GM12878 (cell line): ENCODE data around the gene SPATA20. TPM values are rescaled to one million over a fixed set of nuclear protein-coding genes. Genes with fewer than 3 reads are reported as not detected.

ENCODE experiments used
- ATAC-seq: fragments of 200-7000 bp; cut with Tn5 transposase; 3 replicates; pipeline ENCODE4 v1.9.1; 2020; ENCODE audit warnings: mild to moderate bottlenecking, moderate library complexity
- BruUV-seq: library from RNA; stranded (reverse); fragments of 400-500 nt; replicated peaks from 2 replicates; lab custom pipeline; 2021; lab: Mats Ljungman, UMichigan
- CTCF ChIA-PET: fragments of 300-600 bp; sonication (Branson Sonifier 250); formaldehyde crosslinking; extraction: SDS; loops from one replicate; lab custom pipeline; 2021; ENCODE audit warnings: inconsistent platforms; lab: Yijun Ruan, JAX
- POLR2A ChIA-PET: fragments of 350-600 bp; formaldehyde crosslinking; extraction: SDS; loops from one replicate; lab custom pipeline; 2021; ENCODE audit warnings: inconsistent platforms; lab: Charles Lee
- RAD21 ChIA-PET: fragments of 300-600 bp; sonication (Branson Sonifier 250); formaldehyde crosslinking; loops from one replicate; lab custom pipeline; 2023; ENCODE audit warnings: antibody characterized with exemption; ENCODE audit not compliant: unreplicated experiment; lab: Charles Lee
- SMC1A ChIA-PET: fragments of 300-600 bp; sonication (Branson Sonifier 250); formaldehyde crosslinking; loops from one replicate; lab custom pipeline; 2023; ENCODE audit not compliant: unreplicated experiment, uncharacterized antibody; lab: Charles Lee
- DNase-seq: peaks from one replicate; pipeline ENCODE4 v3.0.0-alpha.2; 2011; ENCODE audit warnings: low read depth, low spot score
- FAIRE-seq: peaks from 3 replicates; lab custom pipeline; 2011; peaks lifted over from hg19 to GRCh38; lab: Jason Lieb, UNC
- H2AFZ ChIP-seq: 2 replicates; pipeline ENCODE4 v1.6.0; 2011; ENCODE audit warnings: low read depth, low read length, control low read depth; ENCODE audit not compliant: control insufficient read depth
- H3K27ac ChIP-seq: 2 replicates; pipeline ENCODE4 v1.5.1; 2011; ENCODE audit warnings: control low read depth; ENCODE audit not compliant: control insufficient read depth, insufficient read depth
- H3K27me3 ChIP-seq, 2 experiments: replicated peaks in 1 of 2; 2 replicates each; pipeline versions ENCODE4 v1.6.0 to v1.6.1; 2011; ENCODE audit warnings: low read length in 1 of 2; ENCODE audit not compliant: control insufficient read depth in 2 of 2, insufficient read depth in 2 of 2
- H3K36me3 ChIP-seq, 2 experiments: 2 replicates each; pipeline ENCODE4 v1.5.1; 2011; ENCODE audit warnings: low read length in 1 of 2; ENCODE audit not compliant: control insufficient read depth in 2 of 2, insufficient read depth in 2 of 2
- H3K4me1 ChIP-seq: 2 replicates; pipeline ENCODE4 v1.6.1; 2011; ENCODE audit warnings: mild to moderate bottlenecking, low read length, moderate library complexity, mixed read lengths; ENCODE audit not compliant: control insufficient read depth, insufficient read depth
- H3K4me2 ChIP-seq: 2 replicates; pipeline ENCODE4 v1.6.0; 2011; ENCODE audit warnings: control low read depth; ENCODE audit not compliant: control insufficient read depth, insufficient read depth
- H3K4me3 ChIP-seq: fragments of 200-600 bp; sonication (generic); 2 replicates; pipeline ENCODE4 v1.5.1; 2016
- H3K79me2 ChIP-seq: 2 replicates; pipeline ENCODE4 v1.6.0; 2011; ENCODE audit warnings: low read length; ENCODE audit not compliant: control insufficient read depth, insufficient read depth
- H3K9ac ChIP-seq: 2 replicates; pipeline ENCODE4 v1.8.0; 2011; ENCODE audit warnings: low read length, control low read depth, mixed read lengths; ENCODE audit not compliant: control insufficient read depth, insufficient read depth
- H3K9me3 ChIP-seq: replicated peaks from 3 replicates; pipeline ENCODE4 v1.5.1; 2011; ENCODE audit warnings: mild to moderate bottlenecking, low read length; ENCODE audit not compliant: control insufficient read depth, insufficient read depth
- H4K20me1 ChIP-seq: 2 replicates; pipeline ENCODE4 v1.6.0; 2011; ENCODE audit not compliant: control insufficient read depth, insufficient read depth
- ATF3 ChIP-seq: IDR thresholded peaks from 2 replicates; pipeline ENCODE4 v1.6.1; 2011; ENCODE audit warnings: low read depth, mild to moderate bottlenecking, low read length, moderate library complexity, borderline replicate concordance; ENCODE audit errors: extremely low read depth
- CBX5 ChIP-seq: sonication (generic); IDR thresholded peaks from 2 replicates; pipeline ENCODE4 v1.6.1; 2016; ENCODE audit warnings: low read depth, moderate library complexity, mild to moderate bottlenecking, inconsistent platforms
- CEBPB ChIP-seq, 2 experiments: fragments of 150-350 bp in 1 of 2; IDR thresholded peaks; 2 replicates each; pipeline ENCODE4 v1.6.1; 2012 to 2014; ENCODE audit warnings: low read depth in 2 of 2, low read length in 2 of 2, borderline replicate concordance in 1 of 2, inconsistent platforms in 1 of 2
- EP300 ChIP-seq, 2 experiments: fragments of 150-350 bp in 1 of 2; IDR thresholded peaks; 2 replicates each; pipeline ENCODE4 v1.6.1; 2011 to 2012; ENCODE audit warnings: low read depth in 2 of 2, low read length in 2 of 2, borderline replicate concordance in 1 of 2, improper control_type of control experiment in 1 of 2, inconsistent platforms in 1 of 2; ENCODE audit not compliant: control insufficient read depth in 1 of 2
- FOXM1 ChIP-seq: IDR thresholded peaks from 2 replicates; pipeline ENCODE4 v1.6.1; 2012; ENCODE audit warnings: low read depth, mild to moderate bottlenecking, inconsistent platforms, low read length, moderate library complexity
- HDGF ChIP-seq: fragments of 450-650 bp; IDR thresholded peaks from 2 replicates; pipeline ENCODE4 v1.6.1; 2016; ENCODE audit warnings: antibody characterized with exemption
- MEF2B ChIP-seq: fragments of 450-650 bp; IDR thresholded peaks from 2 replicates; pipeline ENCODE4 v1.6.1; 2018; ENCODE audit warnings: mild to moderate bottlenecking, moderate library complexity; ENCODE audit not compliant: partially characterized antibody, poor library complexity, severe bottlenecking
- MLLT1 ChIP-seq: fragments of 450-650 bp; IDR thresholded peaks from 2 replicates; pipeline ENCODE4 v1.6.1; 2016; ENCODE audit warnings: mild to moderate bottlenecking
- PKNOX1 ChIP-seq: fragments of 450-650 bp; IDR thresholded peaks from 2 replicates; pipeline ENCODE4 v1.6.1; 2016; ENCODE audit warnings: mild to moderate bottlenecking
- RFX5 ChIP-seq: IDR thresholded peaks from 2 replicates; pipeline ENCODE4 v1.6.1; 2011; ENCODE audit warnings: low read depth, low read length, improper control_type of control experiment
- SUZ12 ChIP-seq: fragments of 200-600 bp; sonication (generic); IDR thresholded peaks from one replicate; pipeline ENCODE4 v1.6.1; 2018; ENCODE audit warnings: antibody characterized with exemption, mild to moderate bottlenecking; ENCODE audit not compliant: unreplicated experiment
- ZNF24 ChIP-seq: fragments of 450-650 bp; IDR thresholded peaks from 2 replicates; pipeline ENCODE4 v1.6.1; 2017; ENCODE audit warnings: antibody characterized with exemption, mild to moderate bottlenecking
- ZNF274 ChIP-seq: IDR thresholded peaks from one replicate; pipeline ENCODE4 v1.8.0; 2011; ENCODE audit not compliant: insufficient read length, insufficient read depth
- WGBS: methylation state at CpG from one replicate; pipeline ENCODE4 v1.1.6; 2016; ENCODE audit warnings: low lambda C conversion rate; ENCODE audit not compliant: insufficient replicate concordance, insufficient coverage; ENCODE audit errors: missing lambda C conversion rate; 5-methylcytosine and 5-hydroxymethylcytosine counted together
- in situ Hi-C: fragments of 300-500 bp; cut with MboI; formaldehyde crosslinking; loops from 9 replicates; pipeline ENCODE4 v1.14.3; 2018; ENCODE audit warnings: mixed read lengths
- intact Hi-C: fragments of 100-400 bp; cut with micrococcal nuclease; formaldehyde crosslinking; loops from one replicate; pipeline ENCODE4 v1.14.2; 2022; ENCODE audit not compliant: unreplicated experiment
- polyA plus RNA-seq, 11 experiments: library from polyadenylated mRNA; depleted of rRNA in 4 of 11; unstranded in 6 of 11; stranded (reverse) in 5 of 11; fragments of >200 nt; fragmentation: Nextera tagmentation in 4 of 11; fragmentation: Illumina TruSeq in 1 of 11; extraction: Ambion mirVana in 4 of 11; extraction: Trizol in 1 of 11; gene quantifications; 1 replicate in 1 of 11; 2 replicates in 10 of 11; pipeline versions ENCODE4 v1.2.1 to v1.2.3, GENCODE V29; 2011 to 2016; ENCODE audit warnings: inconsistent platforms in 2 of 11, missing spikeins in 2 of 11, low read depth in 1 of 11
- total RNA-seq, 4 experiments: library from RNA; depleted of rRNA in 3 of 4; stranded (reverse); fragments of >200 nt in 3 of 4; fragmentation: Illumina TruSeq in 1 of 4; extraction: Trizol in 1 of 4; gene quantifications; 2 replicates each; pipeline versions ENCODE4 v1.2.1 to v1.2.3, GENCODE V29; 2013 to 2021

The SPATA20 gene
- total and polyA plus RNA-seq, 10 of the 15 experiments (the other 5 are each of a cell fraction or from before 2014, with no cell fraction given): 2.1 to 69.8 (median 26.6) TPM

- H3K9me3 ChIP-seq: no peaks in the 10 kb centered on the region
- ATAC-seq (no peak; the same call in none of the 3 replicates), FAIRE-seq (no peak)
- H3K79me2 ChIP-seq: no peaks in the 10 kb centered on the region
- H3K4me1 ChIP-seq: no peaks in the 10 kb centered on the region
- ChIA-PET CTCF (interaction anchor here (1.5 kb wide), 1 partner anchor 45 kb away, joined by 3 read pairs; no protein-coding TSS in a partner anchor), SMC1A (no interaction called here), POLR2A (no interaction called here), RAD21 (no interaction called here)
- BruUV-seq: no TSS peak
- H3K4me3 ChIP-seq: no peak overlapping the region
- H2AFZ ChIP-seq: no peak overlapping the region
- H3K27ac ChIP-seq: no peak overlapping the region
- 30% methylated on average over 9 of the region's 9 CpGs for WGBS
- H4K20me1 ChIP-seq: no peaks in the 10 kb centered on the region
- TF ChIP-seq MEF2B (peak; percentile 38), HDGF (no peak), ZNF274 (no peak)
- TF ChIP-seq, all 136 proteins: peak for 1
- Histone ChIP-seq H3K4me2 (no peak overlapping the region), H3K36me3 (no peaks in the 10 kb centered on the region), H3K9ac (no peak overlapping the region), H3K27me3 (peaks cover 2 to 4% of the 10 kb centered on the region in 2 experiments; a peak in 2 of 4 replicates)
- DNase-seq: no peak
- intact Hi-C loops (no loop called here), in situ Hi-C loops (no loop called here)
Measured at GRCh38 chr17:50586421-50587247, 39.7 kb downstream of the SPATA20 start.

GRCh38 chr17:50587571-50587970 lies 40.6 kb downstream of the SPATA20 start:
- no peak overlapping the region for H2AFZ ChIP-seq
- no peak for DNase-seq
- ChIA-PET SMC1A (interaction anchor here (0.6 kb wide), 1 partner anchor 31 kb away, joined by 3 read pairs; no protein-coding TSS in a partner anchor), RAD21 (no interaction called here), CTCF (interaction anchor here (1.5 kb wide), 1 partner anchor 45 kb away, joined by 3 read pairs; no protein-coding TSS in a partner anchor), POLR2A (interaction anchor here (0.6 kb wide), 1 partner anchor 187 kb away, joined by 3 read pairs; no protein-coding TSS in a partner anchor)
- no peaks in the 10 kb centered on the region for H4K20me1 ChIP-seq
- ATAC-seq: no peak
- BruUV-seq: no TSS peak
- intact Hi-C loops (no loop called here), in situ Hi-C loops (no loop called here)
- no peaks in the 10 kb centered on the region for H3K4me1 ChIP-seq
- no peaks in the 10 kb centered on the region for H3K36me3 ChIP-seq
- H3K9ac ChIP-seq: no peak overlapping the region
- FAIRE-seq: no peak
- H3K27ac ChIP-seq: no peak overlapping the region
- H3K4me3 ChIP-seq: no peak overlapping the region
- no peaks in the 10 kb centered on the region for H3K9me3 ChIP-seq
- peaks cover 2 to 4% of the 10 kb centered on the region in 2 experiments; a peak in 2 of 4 replicates for H3K27me3 ChIP-seq
- WGBS: 36% methylated on average over 9 of the region's 9 CpGs
- H3K4me2 ChIP-seq: no peak overlapping the region
- H3K79me2 ChIP-seq: no peaks in the 10 kb centered on the region
- TF ChIP-seq MLLT1: no peak
- TF ChIP-seq CEBPB (IDR thresholded peaks at IDR 0.05; ENCODE audit: borderline replicate concordance in 1 of 2, low read depth in 2 of 2, low read length in 2 of 2): no peak
- no peak for TF ChIP-seq ATF3
- no peak for TF ChIP-seq PKNOX1
- no peak for TF ChIP-seq CBX5
- TF ChIP-seq FOXM1: no peak
- TF ChIP-seq SUZ12: no peak
- TF ChIP-seq RFX5: no peak
- TF ChIP-seq ZNF24: no peak
- no peak for TF ChIP-seq EP300 (IDR thresholded peaks at IDR 0.05; ENCODE audit: borderline replicate concordance in 1 of 2, control insufficient read depth in 1 of 2, low read depth in 2 of 2, low read length in 2 of 2)
